Measurements from ENCODE around the gene SGMS1.
"Not testable (repeated sequence)": the region's sequence is repeated elsewhere in the genome, so short reads cannot be mapped to it uniquely, and the experiment has no call there.

Gene SGMS1

DNA sequence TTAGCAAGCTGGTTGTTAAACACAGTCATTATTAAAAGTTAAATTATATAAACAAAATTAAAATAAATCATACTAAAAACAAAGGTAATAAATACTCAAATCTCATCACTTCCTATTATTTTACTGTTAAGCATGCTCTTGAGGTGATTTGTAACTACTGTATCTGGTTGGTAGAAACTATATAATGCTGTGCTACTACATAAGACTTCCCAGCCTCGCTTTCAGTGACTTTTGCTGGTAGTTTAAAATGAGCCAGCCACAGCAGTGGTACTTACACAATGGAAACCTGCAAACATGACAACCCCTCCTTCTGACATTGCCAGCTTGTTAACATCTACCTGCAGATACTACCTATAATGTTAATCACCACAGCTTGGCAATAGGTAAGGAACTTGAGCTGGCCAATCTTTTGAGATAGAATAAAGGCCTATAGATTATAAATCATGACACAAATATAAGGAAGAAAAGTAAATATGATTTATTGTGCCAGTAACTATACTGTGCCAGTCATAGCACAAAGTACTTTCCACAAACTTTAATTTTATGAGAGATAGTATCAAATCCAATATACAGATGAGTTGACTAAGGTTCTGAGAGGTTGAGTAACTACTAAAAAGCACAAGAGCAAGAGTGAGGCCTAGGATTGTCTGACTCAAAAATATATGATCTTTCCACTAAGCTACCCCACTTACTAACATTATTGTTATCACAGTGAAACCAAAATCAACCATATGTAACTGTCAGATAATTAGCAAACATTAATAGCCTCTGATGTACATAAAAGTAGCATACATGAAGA, 191.3 kb downstream of the SGMS1 start:
- H3K9me3 ChIP-seq, result no peaks in the 10 kb centered on the region
- H3K27me3 ChIP-seq, result no peaks in the 10 kb centered on the region
- peak overlapping the region; percentile 52 to 58 for H3K27ac ChIP-seq
- TF ChIP-seq, protein P1, sequence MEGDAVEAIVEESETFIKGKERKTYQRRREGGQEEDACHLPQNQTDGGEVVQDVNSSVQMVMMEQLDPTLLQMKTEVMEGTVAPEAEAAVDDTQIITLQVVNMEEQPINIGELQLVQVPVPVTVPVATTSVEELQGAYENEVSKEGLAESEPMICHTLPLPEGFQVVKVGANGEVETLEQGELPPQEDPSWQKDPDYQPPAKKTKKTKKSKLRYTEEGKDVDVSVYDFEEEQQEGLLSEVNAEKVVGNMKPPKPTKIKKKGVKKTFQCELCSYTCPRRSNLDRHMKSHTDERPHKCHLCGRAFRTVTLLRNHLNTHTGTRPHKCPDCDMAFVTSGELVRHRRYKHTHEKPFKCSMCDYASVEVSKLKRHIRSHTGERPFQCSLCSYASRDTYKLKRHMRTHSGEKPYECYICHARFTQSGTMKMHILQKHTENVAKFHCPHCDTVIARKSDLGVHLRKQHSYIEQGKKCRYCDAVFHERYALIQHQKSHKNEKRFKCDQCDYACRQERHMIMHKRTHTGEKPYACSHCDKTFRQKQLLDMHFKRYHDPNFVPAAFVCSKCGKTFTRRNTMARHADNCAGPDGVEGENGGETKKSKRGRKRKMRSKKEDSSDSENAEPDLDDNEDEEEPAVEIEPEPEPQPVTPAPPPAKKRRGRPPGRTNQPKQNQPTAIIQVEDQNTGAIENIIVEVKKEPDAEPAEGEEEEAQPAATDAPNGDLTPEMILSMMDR (IDR thresholded peaks at IDR 0.05), result no peak
- intact Hi-C loops (cut with DNase I; ENCODE audit: low total_unique reads), result no loop called here
- no peak for DNase-seq
- no peak overlapping the region for H3K4me3 ChIP-seq
- no peaks in the 10 kb centered on the region for H3K36me3 ChIP-seq
- peaks cover 0 to 26% (median 10%) of the 10 kb centered on the region in 4 donors for H3K4me1 ChIP-seq

DNA sequence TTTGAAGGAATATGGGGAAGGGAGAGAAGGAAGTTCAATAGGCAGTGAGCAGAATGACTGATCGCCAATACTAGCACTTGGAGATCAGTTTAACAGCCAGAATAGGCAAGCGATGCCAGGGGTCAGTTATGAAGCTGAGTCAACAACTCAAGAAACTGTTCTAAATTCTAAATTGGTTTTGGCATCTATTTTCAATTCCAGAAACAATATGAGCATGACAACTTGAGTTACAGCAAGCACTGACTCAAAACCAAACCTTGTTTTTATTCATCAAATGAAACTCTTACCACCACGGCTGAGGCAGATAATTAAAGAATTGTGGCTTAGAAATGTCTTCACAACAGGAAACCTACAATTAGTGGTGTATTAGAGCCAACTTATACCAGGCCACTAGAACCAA, 192.0 kb downstream of the SGMS1 start:
- TF ChIP-seq, protein P1 (IDR thresholded peaks at IDR 0.05), result no peak
- no peak for DNase-seq
- H3K36me3 ChIP-seq, result no peaks in the 10 kb centered on the region
- no peaks in the 10 kb centered on the region for H3K27me3 ChIP-seq
- peak overlapping the region; percentile 13 to 22 for H3K4me3 ChIP-seq
- H3K9me3 ChIP-seq, result no peaks in the 10 kb centered on the region
- peak overlapping the region; percentile 52 to 58 for H3K27ac ChIP-seq
- H3K4me1 ChIP-seq, result peaks cover 0 to 22% (median 10%) of the 10 kb centered on the region in 4 donors
- intact Hi-C loops (cut with DNase I; ENCODE audit: low total_unique reads), result no loop called here

DNA sequence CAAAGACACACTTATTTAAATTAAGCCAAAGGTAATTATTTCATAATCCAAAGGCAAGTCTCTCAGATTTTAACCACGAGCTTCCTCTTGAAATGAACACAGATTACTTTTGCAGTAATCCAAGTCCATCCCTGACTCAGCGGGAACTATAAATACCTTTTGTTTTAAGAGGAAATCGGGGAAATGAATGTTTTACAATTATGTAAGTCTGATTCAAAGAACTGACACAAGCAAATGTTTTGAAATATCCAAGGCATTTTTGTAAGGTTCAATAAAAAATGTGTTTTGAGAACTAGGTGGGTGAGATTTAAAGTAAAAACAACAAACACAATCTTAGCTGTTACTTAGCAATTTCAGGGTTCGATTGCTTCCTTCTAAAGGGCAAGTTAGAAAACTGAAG, 192.6 kb downstream of the SGMS1 start:
- intact Hi-C loops (cut with DNase I; ENCODE audit: low total_unique reads), result no loop called here
- Histone ChIP-seq H3K4me1 (peaks cover 0 to 22% (median 10%) of the 10 kb centered on the region in 4 donors), H3K36me3 (no peaks in the 10 kb centered on the region), H3K4me3 (peak overlapping the region; percentile 13 to 22), H3K27ac (peak overlapping the region; percentile 52 to 58), H3K27me3 (no peaks in the 10 kb centered on the region), H3K9me3 (no peaks in the 10 kb centered on the region)
- TF ChIP-seq, protein P1 (IDR thresholded peaks at IDR 0.05), result no peak
- DNase-seq, result no peak

DNA sequence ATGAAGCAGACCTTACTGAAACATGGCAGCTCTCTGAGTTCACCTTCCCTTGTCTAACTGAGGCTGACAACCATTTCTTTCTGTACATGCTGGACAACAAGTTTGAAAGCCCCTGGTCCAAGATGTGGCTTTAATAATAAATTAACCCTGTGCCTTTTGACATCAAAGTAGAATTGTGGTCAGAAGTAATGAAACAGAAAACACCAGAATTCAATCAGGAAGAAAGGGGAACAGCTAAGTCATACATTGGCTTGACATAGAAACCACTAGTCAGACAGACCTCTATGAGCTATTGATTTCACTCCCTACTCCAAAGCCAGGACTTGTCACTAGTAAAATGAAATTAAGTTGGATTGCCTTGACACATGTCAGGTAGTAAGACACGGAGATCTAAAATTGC, 197.3 kb downstream of the SGMS1 start:
- no peak for DNase-seq
- H3K27me3 ChIP-seq, result no peaks in the 10 kb centered on the region
- TF ChIP-seq, protein P1 (IDR thresholded peaks at IDR 0.05), result no peak
- no peak overlapping the region for H3K4me3 ChIP-seq
- no peaks in the 10 kb centered on the region for H3K36me3 ChIP-seq
- intact Hi-C loops (cut with DNase I; ENCODE audit: low total_unique reads), result no loop called here
- H3K9me3 ChIP-seq, result no peaks in the 10 kb centered on the region
- H3K27ac ChIP-seq, result no peak overlapping the region
- H3K4me1 ChIP-seq, result peaks cover 0 to 10% (median 5%) of the 10 kb centered on the region in 4 donors

DNA sequence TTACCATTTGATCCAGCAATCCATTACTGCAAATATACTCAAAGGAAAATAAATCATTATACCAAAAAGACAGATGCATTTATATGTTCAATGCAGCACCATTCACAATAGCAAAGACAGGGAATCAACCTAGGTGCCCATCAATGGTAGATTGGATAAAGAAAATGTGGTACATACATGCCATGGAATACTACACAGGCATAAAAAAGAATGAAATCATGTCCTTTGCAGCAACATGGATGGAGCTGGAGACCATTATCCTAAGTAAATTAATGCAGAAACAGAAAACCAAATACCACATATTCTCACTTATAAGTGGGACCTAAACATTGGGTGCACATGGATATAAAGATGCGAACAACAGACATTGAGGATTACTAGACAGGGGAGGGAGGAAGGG, 198.5 kb downstream of the SGMS1 start:
- H3K27me3 ChIP-seq; DNase-seq; H3K4me3 ChIP-seq; H3K36me3 ChIP-seq; H3K9me3 ChIP-seq; intact Hi-C loops (cut with DNase I; ENCODE audit: low total_unique reads); H3K4me1 ChIP-seq; H3K27ac ChIP-seq: not testable (repeated sequence)

DNA sequence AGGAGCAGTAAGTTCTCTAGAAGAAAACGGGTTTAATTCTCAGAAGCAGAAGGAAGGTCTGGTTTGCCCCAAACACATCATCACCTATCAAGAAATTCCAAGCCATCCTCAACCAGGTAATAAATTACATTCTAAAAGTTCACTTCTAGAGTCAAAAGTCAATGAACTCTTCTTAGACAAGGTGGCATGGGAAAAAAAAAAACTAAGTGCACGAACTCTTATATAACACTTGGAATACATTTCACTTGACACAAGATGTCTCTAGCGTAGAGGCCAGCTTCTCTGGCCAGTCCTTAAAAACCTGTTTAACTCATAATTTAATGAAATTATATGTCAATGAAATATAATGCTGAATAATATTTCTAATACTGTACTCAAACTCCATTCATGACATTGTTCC, 200.3 kb downstream of the SGMS1 start:
- no peak overlapping the region for H3K27ac ChIP-seq
- TF ChIP-seq, protein P1 (IDR thresholded peaks at IDR 0.05), result no peak
- peaks cover 0 to 13% (median 2%) of the 10 kb centered on the region in 4 donors for H3K4me1 ChIP-seq
- no peaks in the 10 kb centered on the region for H3K36me3 ChIP-seq
- intact Hi-C loops (cut with DNase I; ENCODE audit: low total_unique reads), result no loop called here
- no peaks in the 10 kb centered on the region for H3K27me3 ChIP-seq
- no peak for DNase-seq
- H3K4me3 ChIP-seq, result no peak overlapping the region
- no peaks in the 10 kb centered on the region for H3K9me3 ChIP-seq
